ENCODE data around the gene METRN. TPM values are rescaled to one million over a fixed set of nuclear protein-coding genes. Genes with fewer than 3 reads are reported as not detected.

Gene METRN
- polyA plus RNA-seq, 2 of the 4 experiments (the other 2 are of a cell fraction) = 41.0 to 82.2 TPM

- TF ChIP-seq BCL3 (IDR thresholded peaks at IDR 0.05) (no peak), HOXB13 (CRISPR knock-in tag; IDR thresholded peaks at IDR 0.05; ENCODE audit: low read depth) (no peak), MAFK (IDR thresholded peaks at IDR 0.05; ENCODE audit: partially characterized antibody) (no peak), RAD21 (conservative IDR thresholded peaks at IDR 0.05 in 1 of 2, IDR thresholded peaks at IDR 0.05 in 1 of 2) (no peak), EHMT2 (IDR thresholded peaks at IDR 0.05; ENCODE audit: low read depth) (no peak), RCOR1 (IDR thresholded peaks at IDR 0.05; ENCODE audit: low read depth, low read length) (no peak)
- no peaks in the 10 kb centered on the region for H3K9me3 ChIP-seq
- DNase-seq (ENCODE audit: low read depth in 1 of 2, low spot score in 1 of 2) (no peak), ATAC-seq (no peak), FAIRE-seq (no peak)
- no peak overlapping the region for H3K4me3 ChIP-seq
- ChIA-PET POLR2A (interaction anchor here (1.0 to 2.2 kb wide), 2 partner anchors 14 to 20 kb away, joined by 3 to 6 read pairs; partner anchors contain the start of genes ANTKMT and METRN), CTCF (interaction anchor here (0.8 to 28.0 kb wide), 7 partner anchors 10 to 320 kb away, joined by 3 to 656 read pairs (median 4); partner anchors contain the start of genes ANTKMT, CCDC78, FBXL16 and HAGHL)
- H3K4me2 ChIP-seq = no peak overlapping the region
- no peak overlapping the region for H3K27ac ChIP-seq
- peaks cover 6% of the 10 kb centered on the region; the same call in 2 of the 3 replicates for H3K4me1 ChIP-seq
- WGBS (ENCODE audit: missing lambda C conversion rate) = 93% methylated on average over 18 of the region's 25 CpGs
Observed at GRCh38 chr16:734981-735881, 20.3 kb downstream of the METRN start.

- TF ChIP-seq NPAS2 (CRISPR knock-in tag; IDR thresholded peaks at IDR 0.05; ENCODE audit: borderline replicate concordance) (no peak), E2F6 (IDR thresholded peaks at IDR 0.05; ENCODE audit: borderline replicate concordance, low read depth) (no peak), RNF2 (IDR thresholded peaks at IDR 0.05; ENCODE audit: borderline replicate concordance, low read depth) (no peak), RAD21 (conservative IDR thresholded peaks at IDR 0.05 in 1 of 2, IDR thresholded peaks at IDR 0.05 in 1 of 2) (no peak), JUNB (IDR thresholded peaks at IDR 0.05) (no peak), GATA3 (IDR thresholded peaks at IDR 0.05; ENCODE audit: borderline replicate concordance) (no peak), ZFP36 (IDR thresholded peaks at IDR 0.05; ENCODE audit: borderline replicate concordance, partially characterized antibody) (no peak), HOXB5 (CRISPR knock-in tag; IDR thresholded peaks at IDR 0.05) (no peak), FOSL2 (IDR thresholded peaks at IDR 0.05) (no peak), FOSL2 (CRISPR knock-in tag; IDR thresholded peaks at IDR 0.05) (no peak), BHLHE40 (IDR thresholded peaks at IDR 0.05; ENCODE audit: low read depth, low read length) (no peak), RFX5 (IDR thresholded peaks at IDR 0.05) (no peak), CBX2 (IDR thresholded peaks at IDR 0.05; ENCODE audit: borderline replicate concordance, low read depth) (no peak), KDM1A (IDR thresholded peaks at IDR 0.05; ENCODE audit: low read depth) (no peak), SMC3 (IDR thresholded peaks at IDR 0.05) (no peak), CBX8 (IDR thresholded peaks at IDR 0.05) (no peak), HOXA7 (CRISPR knock-in tag; IDR thresholded peaks at IDR 0.05) (no peak), RARB (CRISPR knock-in tag; IDR thresholded peaks at IDR 0.05) (no peak), ESRRA (IDR thresholded peaks at IDR 0.05; ENCODE audit: borderline replicate concordance, low read length) (no peak), HMGXB4 (CRISPR knock-in tag; IDR thresholded peaks at IDR 0.05; ENCODE audit: borderline replicate concordance) (no peak), TFCP2L1 (CRISPR knock-in tag; IDR thresholded peaks at IDR 0.05) (no peak)
- FAIRE-seq (no peak), DNase-seq (ENCODE audit: low read depth in 1 of 2, low spot score in 1 of 2) (no peak), ATAC-seq (no peak)
- WGBS (ENCODE audit: missing lambda C conversion rate) = 94% methylated on average over 13 of the region's 13 CpGs
- H3K4me2 ChIP-seq = no peak overlapping the region
- no peak overlapping the region for H3K27ac ChIP-seq
- ChIA-PET POLR2A (interaction anchor here (1.0 to 2.2 kb wide), 2 partner anchors 15 to 21 kb away, joined by 3 to 6 read pairs; partner anchors contain the start of genes ANTKMT and METRN), CTCF (interaction anchor here (0.7 to 28.0 kb wide), 6 partner anchors 9 to 370 kb away, joined by 3 to 656 read pairs (median 12); partner anchors contain the start of genes ANTKMT, CCDC78, FBXL16 and HAGHL)
- H3K4me3 ChIP-seq = no peak overlapping the region
- peaks cover 6% of the 10 kb centered on the region; the same call in 2 of the 3 replicates for H3K4me1 ChIP-seq
- H3K9me3 ChIP-seq = no peaks in the 10 kb centered on the region
Observed at GRCh38 chr16:735982-736453, 21.1 kb downstream of the METRN start.
